Measurements from ENCODE around the gene TCP11L2. TPM values are rescaled to one million over a fixed set of nuclear protein-coding genes. Genes with fewer than 3 reads are reported as not detected.

TCP11L2 gene
- total and polyA plus RNA-seq, 9 of the 15 experiments (the other 6 are each of a cell fraction or from before 2014, with no cell fraction given), result 0.39 to 4.5 (median 1.3) TPM

DNA sequence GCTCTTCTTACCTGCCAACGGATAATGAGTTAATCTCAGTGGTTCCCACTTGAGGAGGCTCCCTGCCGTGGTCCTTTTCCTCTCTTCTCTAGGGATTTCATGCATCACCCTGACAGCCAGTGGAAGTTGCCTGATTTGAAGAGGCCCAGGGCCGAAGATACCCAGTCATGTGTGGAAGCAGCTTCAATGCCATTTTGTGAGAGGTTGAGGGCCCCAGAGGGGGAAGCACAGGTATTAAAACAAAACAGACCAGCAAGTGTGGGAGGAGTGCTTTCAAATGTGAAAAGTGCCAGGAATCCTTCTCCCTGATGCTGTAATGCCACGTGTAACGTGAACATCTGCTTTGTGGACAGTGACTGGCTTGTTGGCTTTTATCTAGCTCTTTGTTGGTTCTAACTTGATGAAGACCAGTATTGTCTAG is 1.5 kb downstream of the TCP11L2 start:
- no peaks in the 10 kb centered on the region for H3K9me1 ChIP-seq (ENCODE audit: control insufficient read depth, insufficient read depth, low read length)
- H3K9ac ChIP-seq (ENCODE audit: insufficient read depth in 1 of 2, low read depth in 2 of 2, low read length in 2 of 2), result no peak overlapping the region
- H3K27me3 ChIP-seq (ENCODE audit: control insufficient read depth in 2 of 2, insufficient read depth in 2 of 2, low read length in 2 of 2), result 0 out of 5 replicates have a peak, but pooled peaks cover 0 to 2% of the 10 kb centered on the region in 2 experiments
- CTCF ChIA-PET (ENCODE audit: low intra/inter-chr PET ratio), result no interaction called here
- POLR2A ChIA-PET, result interaction anchor here (2.0 kb wide), 1 partner anchor 54 kb away, joined by 7 read pairs; the partner anchor contains the start of gene POLR3B
- no peak for FAIRE-seq
- in situ Hi-C loops (cut with MboI), result no loop called here
- BruUV-seq (replicated peaks), result no TSS peak
- DNase-seq (ENCODE audit: extremely low read depth in 1 of 4, low spot score in 3 of 4), result no peak
- no peaks in the 10 kb centered on the region for H3K9me3 ChIP-seq (replicated peaks; ENCODE audit: control insufficient read depth, insufficient read depth, low read depth, low read length)
- H3K4me1 ChIP-seq (replicated peaks in 1 of 2; ENCODE audit: control insufficient read depth in 2 of 2, insufficient read depth in 2 of 2, low read length in 2 of 2), result peaks cover 19 to 29% of the 10 kb centered on the region in 2 experiments; a peak in 4 of 5 replicates
- TF ChIP-seq PTRF (tag; IDR thresholded peaks at IDR 0.05) (no peak), ZNF778 (CRISPR knock-in tag; IDR thresholded peaks at IDR 0.05) (no peak), CHD1 (IDR thresholded peaks at IDR 0.05; ENCODE audit: low read length) (no peak), GTF2F1 (IDR thresholded peaks at IDR 0.05; ENCODE audit: low read depth, low read length) (no peak), ZNF76 (CRISPR knock-in tag; IDR thresholded peaks at IDR 0.05; ENCODE audit: borderline replicate concordance) (no peak)
- TF ChIP-seq, protein P1, sequence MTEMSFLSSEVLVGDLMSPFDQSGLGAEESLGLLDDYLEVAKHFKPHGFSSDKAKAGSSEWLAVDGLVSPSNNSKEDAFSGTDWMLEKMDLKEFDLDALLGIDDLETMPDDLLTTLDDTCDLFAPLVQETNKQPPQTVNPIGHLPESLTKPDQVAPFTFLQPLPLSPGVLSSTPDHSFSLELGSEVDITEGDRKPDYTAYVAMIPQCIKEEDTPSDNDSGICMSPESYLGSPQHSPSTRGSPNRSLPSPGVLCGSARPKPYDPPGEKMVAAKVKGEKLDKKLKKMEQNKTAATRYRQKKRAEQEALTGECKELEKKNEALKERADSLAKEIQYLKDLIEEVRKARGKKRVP (CRISPR knock-in tag; IDR thresholded peaks at IDR 0.05), result no peak
- H3K79me2 ChIP-seq (ENCODE audit: control insufficient read depth, insufficient read depth, low read length), result no peaks in the 10 kb centered on the region
- 21% methylated on average over 5 of the region's 5 CpGs for WGBS (ENCODE audit: insufficient coverage, low coverage, missing lambda C conversion rate)
- H3K36me3 ChIP-seq (ENCODE audit: control insufficient read depth, insufficient read depth, low read length), result no peaks in the 10 kb centered on the region
- H4K20me1 ChIP-seq (replicated peaks; ENCODE audit: control insufficient read depth, insufficient read depth, low read length), result no peaks in the 10 kb centered on the region
- H3K4me3 ChIP-seq, result no peak overlapping the region
- no peak overlapping the region for H2AFZ ChIP-seq (ENCODE audit: low read depth, low read length)
- intact Hi-C loops (cut with micrococcal nuclease), result loop anchor here (5.0 kb wide), 1 partner anchor 53 kb away; the partner anchor contains the start of gene POLR3B
- peak overlapping the region; percentile 90; the same call in 1 of the 2 replicates for H3K4me2 ChIP-seq (ENCODE audit: insufficient read depth, low read length)
- no peak overlapping the region for H3K27ac ChIP-seq (ENCODE audit: extremely low read depth, low read depth, low read length)
- ATAC-seq, result no peak
